Measurements from ENCODE around the gene KCNIP4.

DNA sequence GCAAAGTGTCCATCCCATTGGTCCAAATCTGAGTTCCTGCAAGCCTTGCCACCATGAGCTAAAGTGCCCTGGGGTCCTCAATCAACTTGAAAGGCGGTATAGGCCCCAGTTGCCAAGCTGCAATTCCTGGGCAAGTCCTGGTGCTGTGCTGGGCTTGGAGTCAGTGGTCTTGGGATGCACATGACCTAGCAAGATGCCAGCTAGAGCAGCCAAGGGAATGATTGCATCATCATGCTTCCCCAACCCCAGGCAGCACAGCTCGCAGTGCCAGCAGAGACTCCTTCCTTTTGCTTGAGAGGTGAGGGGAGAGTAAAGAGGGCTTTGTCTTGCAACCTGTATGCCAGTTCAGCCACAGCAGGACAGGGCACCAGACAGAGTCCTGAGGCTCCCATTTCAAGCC lies 50.5 kb downstream of the KCNIP4 start:
- TF ChIP-seq, protein P1, sequence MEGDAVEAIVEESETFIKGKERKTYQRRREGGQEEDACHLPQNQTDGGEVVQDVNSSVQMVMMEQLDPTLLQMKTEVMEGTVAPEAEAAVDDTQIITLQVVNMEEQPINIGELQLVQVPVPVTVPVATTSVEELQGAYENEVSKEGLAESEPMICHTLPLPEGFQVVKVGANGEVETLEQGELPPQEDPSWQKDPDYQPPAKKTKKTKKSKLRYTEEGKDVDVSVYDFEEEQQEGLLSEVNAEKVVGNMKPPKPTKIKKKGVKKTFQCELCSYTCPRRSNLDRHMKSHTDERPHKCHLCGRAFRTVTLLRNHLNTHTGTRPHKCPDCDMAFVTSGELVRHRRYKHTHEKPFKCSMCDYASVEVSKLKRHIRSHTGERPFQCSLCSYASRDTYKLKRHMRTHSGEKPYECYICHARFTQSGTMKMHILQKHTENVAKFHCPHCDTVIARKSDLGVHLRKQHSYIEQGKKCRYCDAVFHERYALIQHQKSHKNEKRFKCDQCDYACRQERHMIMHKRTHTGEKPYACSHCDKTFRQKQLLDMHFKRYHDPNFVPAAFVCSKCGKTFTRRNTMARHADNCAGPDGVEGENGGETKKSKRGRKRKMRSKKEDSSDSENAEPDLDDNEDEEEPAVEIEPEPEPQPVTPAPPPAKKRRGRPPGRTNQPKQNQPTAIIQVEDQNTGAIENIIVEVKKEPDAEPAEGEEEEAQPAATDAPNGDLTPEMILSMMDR (conservative IDR thresholded peaks at IDR 0.05; ENCODE audit: low read length): no peak
- no peak for TF ChIP-seq EZH2phosphoT487 (IDR thresholded peaks at IDR 0.05; ENCODE audit: borderline replicate concordance)
